HG03469 (cell line): ENCODE data around the gene SLC19A1.
"Not testable (repeated sequence)": the region's sequence is repeated elsewhere in the genome, so short reads cannot be mapped to it uniquely, and the experiment has no call there.

Source experiments
- ATAC-seq: cut with Tn5 transposase; IDR thresholded peaks from one replicate; pipeline ENCODE4 v1.9.1; 2021; ENCODE audit warnings: mild to moderate bottlenecking, moderate library complexity, moderate number of reproducible peaks; ENCODE audit not compliant: unreplicated experiment

Gene SLC19A1

GRCh38 chr21:45576838-45577737, 34.8 kb upstream of the SLC19A1 start:
- ATAC-seq: no peak

- no peak for ATAC-seq
Observed at GRCh38 chr21:45575993-45576837, 34.0 kb upstream of the SLC19A1 start.

- no peak for ATAC-seq
Observed at GRCh38 chr21:45575304-45575992, 33.2 kb upstream of the SLC19A1 start.

- ATAC-seq: no peak
Observed at GRCh38 chr21:45574691-45575090, 32.5 kb upstream of the SLC19A1 start.

DNA sequence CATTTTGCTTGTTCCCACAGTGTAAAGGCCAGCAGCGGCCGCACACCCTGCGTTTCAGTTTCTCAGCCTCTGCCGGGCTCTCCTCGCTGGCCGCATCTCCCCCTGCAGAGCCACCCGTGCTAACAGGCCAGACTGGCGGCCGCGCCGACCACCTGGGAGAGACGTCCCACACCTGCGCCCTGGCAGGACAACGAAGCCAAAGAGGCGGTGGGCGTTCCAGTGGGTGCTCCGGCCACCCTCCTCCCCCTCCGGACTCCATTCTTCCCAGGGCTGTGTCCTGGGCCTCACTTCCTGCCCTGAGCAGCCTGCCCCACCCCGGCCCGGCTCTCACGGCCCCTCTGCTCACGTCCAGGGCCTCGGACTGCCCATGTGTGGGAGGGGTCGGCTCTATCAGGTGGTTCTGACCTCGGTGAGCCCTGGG, 31.9 kb upstream of the SLC19A1 start:
- no peak for ATAC-seq

DNA sequence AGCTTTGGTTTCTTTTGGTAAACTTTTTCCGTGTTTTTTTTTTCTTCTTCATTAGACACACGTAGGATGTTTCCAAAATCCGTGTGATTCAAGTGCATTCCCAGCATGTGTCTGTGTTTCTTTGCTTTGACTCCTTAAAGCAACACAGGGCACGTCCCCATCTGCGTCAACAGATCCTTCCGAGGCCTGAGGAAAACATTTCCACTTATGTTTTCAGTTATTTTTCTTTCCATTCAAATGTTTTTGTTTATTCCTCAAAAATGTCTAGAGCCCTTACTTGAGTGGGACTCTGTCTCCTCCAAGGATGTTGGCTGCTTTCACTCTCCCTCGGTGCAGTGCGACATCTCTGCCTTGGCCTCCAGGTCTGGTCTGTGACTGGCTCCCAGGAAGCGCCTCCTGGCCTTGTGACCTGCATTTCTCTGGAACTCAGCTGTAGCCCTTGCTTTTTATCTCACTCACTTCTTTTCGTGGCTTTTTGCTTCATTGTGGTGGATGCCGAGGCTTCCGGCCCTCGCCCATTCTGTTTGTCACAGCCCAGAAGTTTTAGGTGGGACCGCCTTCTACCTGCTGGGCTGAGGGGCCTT, 31.3 kb upstream of the SLC19A1 start:
- no peak for ATAC-seq

GRCh38 chr21:45572783-45573451, 30.7 kb upstream of the SLC19A1 start:
- ATAC-seq: no peak

GRCh38 chr21:45572231-45572630, 30.0 kb upstream of the SLC19A1 start:
- no peak for ATAC-seq

DNA sequence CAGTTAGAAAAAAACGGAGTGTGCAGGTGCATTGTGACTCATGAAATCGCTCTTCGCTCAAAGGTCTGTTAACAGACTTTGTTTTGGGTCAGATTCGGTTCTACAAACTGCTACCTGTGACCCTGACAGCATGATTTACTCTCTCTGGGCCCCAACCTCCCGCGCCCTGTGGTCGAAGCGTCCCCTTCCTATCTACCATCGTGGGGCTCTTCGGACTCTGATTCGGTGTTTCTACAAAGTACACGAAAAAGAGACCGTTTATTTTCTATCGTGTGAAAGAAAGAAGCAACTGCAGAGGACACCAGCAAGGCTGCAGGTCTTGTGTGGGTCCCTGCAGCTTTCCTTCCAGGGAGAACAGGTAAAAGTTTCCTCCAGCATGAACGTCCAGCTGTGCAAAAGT, 29.4 kb upstream of the SLC19A1 start:
- ATAC-seq: no peak

DNA sequence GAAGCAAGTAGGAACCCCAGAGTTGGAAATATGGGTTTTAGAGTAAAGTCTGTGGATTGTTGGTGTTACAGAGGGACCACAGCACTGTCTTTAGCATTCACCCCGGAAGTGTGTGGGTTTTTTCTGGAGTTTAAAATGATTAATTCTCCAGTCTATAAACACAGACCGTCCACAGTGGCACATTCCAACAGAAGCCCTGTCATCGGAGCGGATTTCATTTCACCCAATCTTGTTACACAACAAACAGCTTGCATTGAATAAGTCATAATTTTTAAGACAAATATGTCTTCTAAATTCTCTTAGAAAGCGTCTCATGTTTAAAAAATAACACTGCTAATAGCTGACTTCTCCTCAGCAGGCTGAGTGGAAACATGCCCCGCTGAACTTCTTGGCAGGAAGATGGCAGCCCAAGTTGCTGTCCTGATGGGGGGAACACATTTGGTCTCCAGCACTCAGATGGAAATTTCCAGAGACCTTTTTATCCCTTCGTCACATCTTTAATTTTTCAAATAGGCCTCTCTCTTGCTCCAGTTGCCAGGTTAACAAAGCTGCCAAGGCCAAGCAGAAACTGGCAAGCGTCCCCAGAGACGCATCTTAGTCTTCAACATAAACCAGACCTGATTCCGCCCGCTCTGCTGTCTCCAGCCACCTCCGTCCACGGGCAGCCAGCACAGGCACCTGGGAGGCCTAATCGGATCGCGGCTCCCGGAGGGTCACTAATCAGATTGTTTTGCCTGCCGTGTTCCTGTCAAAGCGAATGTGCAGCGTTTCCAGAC, 28.8 kb upstream of the SLC19A1 start:
- no peak for ATAC-seq

DNA sequence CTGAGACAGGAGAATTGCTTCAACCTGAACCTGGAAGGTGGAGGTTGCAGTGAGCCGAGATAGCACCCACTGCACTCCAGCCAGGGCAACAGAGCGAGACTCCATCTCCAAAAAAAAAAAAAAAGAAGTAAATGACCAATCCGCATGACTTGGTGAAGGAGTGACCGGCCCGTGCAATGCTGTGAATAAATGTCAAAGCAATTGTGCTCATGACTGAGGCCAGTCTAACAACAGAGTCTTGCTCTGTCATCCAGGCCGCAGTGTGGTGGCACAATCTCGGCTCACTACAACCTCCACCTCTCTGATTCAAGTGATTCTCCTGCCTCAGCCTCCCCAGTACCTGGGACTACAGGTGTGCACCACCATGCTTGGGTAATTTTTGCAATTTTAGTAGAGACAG, 27.8 kb upstream of the SLC19A1 start:
- no peak for ATAC-seq

- no peak for ATAC-seq
Observed at GRCh38 chr21:45568383-45568782, 26.1 kb upstream of the SLC19A1 start.

DNA sequence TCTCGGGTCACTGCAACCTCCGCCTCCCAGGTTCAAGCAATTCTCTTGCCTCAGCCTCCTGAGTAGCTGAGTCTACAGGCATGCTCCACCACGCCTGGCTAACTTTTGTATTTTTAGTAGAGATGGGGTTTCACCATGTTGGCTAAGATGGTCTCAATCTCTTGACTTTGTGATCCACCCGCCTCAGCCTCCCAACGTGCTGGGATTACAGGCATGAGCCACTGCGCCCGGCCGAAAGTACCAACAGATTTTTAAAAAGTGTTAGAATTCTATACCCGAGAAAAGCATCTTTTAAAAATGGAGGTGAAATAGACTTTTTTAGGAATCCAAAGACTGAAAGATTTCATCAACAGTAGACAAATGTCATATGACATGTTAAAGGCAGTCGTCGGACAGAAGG, 21.9 kb upstream of the SLC19A1 start:
- ATAC-seq: not testable (repeated sequence)

- no peak for ATAC-seq
Observed at GRCh38 chr21:45562965-45563364, 20.7 kb upstream of the SLC19A1 start.

GRCh38 chr21:45562402-45562801, 20.2 kb upstream of the SLC19A1 start:
- ATAC-seq: no peak

GRCh38 chr21:45561241-45561640, 19.0 kb upstream of the SLC19A1 start:
- ATAC-seq: not testable (repeated sequence)

- ATAC-seq: no peak
Observed at GRCh38 chr21:45560106-45561021, 18.1 kb upstream of the SLC19A1 start.
